GM12878 (cell line): ENCODE measurements around the gene TIMM50. TPM values are rescaled to one million over a fixed set of nuclear protein-coding genes. Genes with fewer than 3 reads are reported as not detected.

ENCODE experiments used
- BACH1 ChIP-seq: fragments of 450-650 bp; IDR thresholded peaks from 2 replicates; pipeline ENCODE4 v1.6.1; 2017; ENCODE audit warnings: mild to moderate bottlenecking, borderline replicate concordance
- CBFB ChIP-seq: IDR thresholded peaks from 2 replicates; pipeline ENCODE4 v1.6.1; 2016; ENCODE audit warnings: antibody characterized with exemption, low read depth
- CBX5 ChIP-seq: sonication (generic); IDR thresholded peaks from 2 replicates; pipeline ENCODE4 v1.6.1; 2016; ENCODE audit warnings: low read depth, moderate library complexity, mild to moderate bottlenecking, inconsistent platforms
- GABPA ChIP-seq: IDR thresholded peaks from 2 replicates; pipeline ENCODE4 v1.6.1; 2014; ENCODE audit warnings: antibody characterized with exemption, low read depth, mild to moderate bottlenecking, inconsistent platforms
- HDGF ChIP-seq: fragments of 450-650 bp; IDR thresholded peaks from 2 replicates; pipeline ENCODE4 v1.6.1; 2016; ENCODE audit warnings: antibody characterized with exemption
- IRF5 ChIP-seq: fragments of 450-650 bp; IDR thresholded peaks from 2 replicates; pipeline ENCODE4 v1.6.1; 2017; ENCODE audit warnings: borderline replicate concordance
- JUND ChIP-seq: IDR thresholded peaks from 2 replicates; pipeline ENCODE4 v1.6.1; 2012; ENCODE audit warnings: low read depth, mild to moderate bottlenecking, low read length, improper control_type of control experiment, moderate library complexity
- MAX ChIP-seq: IDR thresholded peaks from 2 replicates; pipeline ENCODE4 v1.6.1; 2012; ENCODE audit warnings: low read depth, low read length, improper control_type of control experiment
- MLLT1 ChIP-seq: fragments of 450-650 bp; IDR thresholded peaks from 2 replicates; pipeline ENCODE4 v1.6.1; 2016; ENCODE audit warnings: mild to moderate bottlenecking
- PAX8 ChIP-seq: fragments of 450-650 bp; IDR thresholded peaks from 2 replicates; pipeline ENCODE4 v1.6.1; 2017; ENCODE audit warnings: mild to moderate bottlenecking, moderate library complexity
- PML ChIP-seq: IDR thresholded peaks from 2 replicates; pipeline ENCODE4 v1.6.1; 2012; ENCODE audit warnings: low read length, inconsistent platforms
- POLR2AphosphoS2 ChIP-seq: IDR thresholded peaks from 2 replicates; pipeline ENCODE4 v1.6.1; 2011; ENCODE audit warnings: low read depth, mild to moderate bottlenecking, low read length, improper control_type of control experiment, moderate library complexity
- PRDM15 ChIP-seq: fragments of 450-650 bp; formaldehyde crosslinking; IDR thresholded peaks from 2 replicates; pipeline ENCODE4 v1.4.0; 2020; ENCODE audit warnings: mild to moderate bottlenecking, moderate library complexity
- RAD51 ChIP-seq: fragments of 450-650 bp; IDR thresholded peaks from 2 replicates; pipeline ENCODE4 v1.6.1; 2016; ENCODE audit warnings: moderate library complexity, mild to moderate bottlenecking, inconsistent platforms
- SP1 ChIP-seq: IDR thresholded peaks from one replicate; pipeline ENCODE4 v1.6.1; 2011; ENCODE audit warnings: low read depth, low read length
- SUPT20H ChIP-seq: IDR thresholded peaks from 2 replicates; pipeline ENCODE4 v1.6.1; 2011; ENCODE audit warnings: low read depth, mild to moderate bottlenecking, low read length, moderate library complexity, borderline replicate concordance; ENCODE audit not compliant: control insufficient read depth
- SUZ12 ChIP-seq: fragments of 200-600 bp; sonication (generic); IDR thresholded peaks from one replicate; pipeline ENCODE4 v1.6.1; 2018; ENCODE audit warnings: antibody characterized with exemption, mild to moderate bottlenecking; ENCODE audit not compliant: unreplicated experiment
- TCF12 ChIP-seq: IDR thresholded peaks from 2 replicates; pipeline ENCODE4 v1.6.1; 2011; ENCODE audit warnings: low read depth, mild to moderate bottlenecking, low read length
- ZBTB4 ChIP-seq: fragments of 450-650 bp; formaldehyde crosslinking; IDR thresholded peaks from 2 replicates; pipeline ENCODE4 v1.4.0; 2022; ENCODE audit warnings: mild to moderate bottlenecking, moderate library complexity
- polyA plus RNA-seq, 11 experiments: library from polyadenylated mRNA; depleted of rRNA in 4 of 11; unstranded in 6 of 11; stranded (reverse) in 5 of 11; fragments of >200 nt; fragmentation: Nextera tagmentation in 4 of 11; fragmentation: Illumina TruSeq in 1 of 11; extraction: Ambion mirVana in 4 of 11; extraction: Trizol in 1 of 11; gene quantifications; 1 replicate in 1 of 11; 2 replicates in 10 of 11; pipeline versions ENCODE4 v1.2.1 to v1.2.3, GENCODE V29; 2011 to 2016; ENCODE audit warnings: inconsistent platforms in 2 of 11, missing spikeins in 2 of 11, low read depth in 1 of 11
- total RNA-seq, 4 experiments: library from RNA; depleted of rRNA in 3 of 4; stranded (reverse); fragments of >200 nt in 3 of 4; fragmentation: Illumina TruSeq in 1 of 4; extraction: Trizol in 1 of 4; gene quantifications; 2 replicates each; pipeline versions ENCODE4 v1.2.1 to v1.2.3, GENCODE V29; 2013 to 2021

TIMM50 gene
- total and polyA plus RNA-seq, 10 of the 15 experiments (the other 5 are each of a cell fraction or from before 2014, with no cell fraction given), result 15.6 to 146 (median 101) TPM

GRCh38 chr19:39480337-39481228, at the start of gene TIMM50 (continued):
- no peak for TF ChIP-seq ZBTB4 (CRISPR knock-in tag)
- TF ChIP-seq MAX, result peak; percentile 31; the same call in 1 of the 2 replicates
- 0 out of 2 replicates have a peak, but pooled peaks have one; percentile 29 for TF ChIP-seq MLLT1
- TF ChIP-seq IRF5, result no peak
- peak; percentile 62; the same call in 1 of the 2 replicates for TF ChIP-seq BACH1
- no peak for TF ChIP-seq PRDM15 (CRISPR knock-in tag)
- no peak for TF ChIP-seq TCF12
- no peak for TF ChIP-seq PAX8
- TF ChIP-seq SUZ12, result no peak
- 0 out of 2 replicates have a peak, but pooled peaks have one; percentile 58 for TF ChIP-seq PML
- no peak for TF ChIP-seq JUND
- peak; percentile 95 for TF ChIP-seq SP1
- TF ChIP-seq POLR2AphosphoS2, result 0 out of 2 replicates have a peak, but pooled peaks have one; percentile 13
- TF ChIP-seq HDGF, result 0 out of 2 replicates have a peak, but pooled peaks have one; percentile 49
- TF ChIP-seq SUPT20H, result no peak
- TF ChIP-seq CBX5, result no peak
- no peak for TF ChIP-seq RAD51
- no peak for TF ChIP-seq CBFB
- TF ChIP-seq GABPA, result no peak
